Upper lobe of right lung (tissue), 1 donor: ENCODE results near the gene GSDME. TPM values are rescaled to one million over a fixed set of nuclear protein-coding genes. Genes with fewer than 3 reads are reported as not detected.
"Not testable (repeated sequence)": the region's sequence is repeated elsewhere in the genome, so short reads cannot be mapped to it uniquely, and the experiment has no call there.

Source experiments
- ATAC-seq: fragments of 200-7000 bp; cut with Tn5 transposase; one replicate; pipeline ENCODE4 v1.9.1; 2020; ENCODE audit warnings: mild to moderate bottlenecking, moderate library complexity
- DNase-seq: peaks from one replicate; pipeline ENCODE4 v3.0.0-alpha.2; 2020
- H3K27ac ChIP-seq: fragments of 200-600 bp; one replicate; pipeline ENCODE4 v1.8.0; 2022
- H3K27me3 ChIP-seq: fragments of 200-600 bp; one replicate; pipeline ENCODE4 v1.8.0; 2022; ENCODE audit warnings: mild to moderate bottlenecking
- H3K36me3 ChIP-seq: fragments of 200-600 bp; one replicate; pipeline ENCODE4 v1.8.0; 2022
- H3K4me1 ChIP-seq: fragments of 200-600 bp; one replicate; pipeline ENCODE4 v1.8.0; 2022
- H3K4me3 ChIP-seq: fragments of 200-600 bp; one replicate; pipeline ENCODE4 v1.8.0; 2022; ENCODE audit warnings: mild to moderate bottlenecking
- H3K9me3 ChIP-seq: fragments of 200-600 bp; one replicate; pipeline ENCODE4 v1.8.0; 2022
- intact Hi-C: fragments of 100-400 bp; cut with DNase I; formaldehyde crosslinking; loops from one replicate; pipeline ENCODE4 v1.11.0; 2022
- total RNA-seq: library from RNA; stranded (reverse); fragmentation: NEBNext Ultra II Directional; extraction: Animal tissue kit (Norgen Biotek cat#: 25700); gene quantifications from one replicate; pipeline ENCODE4 v1.2.1, GENCODE V29; 2021
- TF ChIP-seq, protein P1 (sequence below): fragments of 200-600 bp; IDR thresholded peaks from one replicate; pipeline ENCODE4 v1.8.0; 2022; ENCODE audit warnings: antibody characterized with exemption
- donor health status: DM: no; HTN: yes; CAD: no; lungs with severe emphysema.

Gene GSDME
- total RNA-seq, 1 donor from 2014 or later: 13.4 TPM

DNA sequence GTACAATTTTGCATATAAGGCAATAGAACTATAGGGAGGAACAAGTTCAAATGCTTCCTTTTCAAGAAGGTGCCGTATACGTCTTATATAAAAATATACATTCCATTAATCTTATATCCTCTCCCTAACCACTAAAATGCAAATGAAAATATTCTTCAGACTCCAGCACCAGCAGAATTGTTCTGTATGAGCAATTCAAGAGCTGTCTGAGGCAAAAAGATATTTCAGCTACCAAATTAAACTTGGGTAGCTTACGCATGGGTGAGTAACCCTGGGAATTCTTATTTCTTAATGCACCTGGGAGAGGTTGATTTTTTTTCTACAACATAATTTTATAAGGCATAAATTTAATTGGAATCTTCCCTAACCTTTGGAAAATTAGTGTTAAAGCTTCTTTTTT, 42.2 kb upstream of the GSDME start:
- Histone ChIP-seq H3K4me1 (no peaks in the 10 kb centered on the region), H3K27me3 (no peaks in the 10 kb centered on the region), H3K4me3 (no peak overlapping the region), H3K9me3 (no peaks in the 10 kb centered on the region), H3K36me3 (peaks cover 11% of the 10 kb centered on the region), H3K27ac (no peak overlapping the region)
- ATAC-seq (no peak), DNase-seq (no peak)
- TF ChIP-seq, protein P1, sequence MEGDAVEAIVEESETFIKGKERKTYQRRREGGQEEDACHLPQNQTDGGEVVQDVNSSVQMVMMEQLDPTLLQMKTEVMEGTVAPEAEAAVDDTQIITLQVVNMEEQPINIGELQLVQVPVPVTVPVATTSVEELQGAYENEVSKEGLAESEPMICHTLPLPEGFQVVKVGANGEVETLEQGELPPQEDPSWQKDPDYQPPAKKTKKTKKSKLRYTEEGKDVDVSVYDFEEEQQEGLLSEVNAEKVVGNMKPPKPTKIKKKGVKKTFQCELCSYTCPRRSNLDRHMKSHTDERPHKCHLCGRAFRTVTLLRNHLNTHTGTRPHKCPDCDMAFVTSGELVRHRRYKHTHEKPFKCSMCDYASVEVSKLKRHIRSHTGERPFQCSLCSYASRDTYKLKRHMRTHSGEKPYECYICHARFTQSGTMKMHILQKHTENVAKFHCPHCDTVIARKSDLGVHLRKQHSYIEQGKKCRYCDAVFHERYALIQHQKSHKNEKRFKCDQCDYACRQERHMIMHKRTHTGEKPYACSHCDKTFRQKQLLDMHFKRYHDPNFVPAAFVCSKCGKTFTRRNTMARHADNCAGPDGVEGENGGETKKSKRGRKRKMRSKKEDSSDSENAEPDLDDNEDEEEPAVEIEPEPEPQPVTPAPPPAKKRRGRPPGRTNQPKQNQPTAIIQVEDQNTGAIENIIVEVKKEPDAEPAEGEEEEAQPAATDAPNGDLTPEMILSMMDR: no peak
- intact Hi-C loops: no loop called here

DNA sequence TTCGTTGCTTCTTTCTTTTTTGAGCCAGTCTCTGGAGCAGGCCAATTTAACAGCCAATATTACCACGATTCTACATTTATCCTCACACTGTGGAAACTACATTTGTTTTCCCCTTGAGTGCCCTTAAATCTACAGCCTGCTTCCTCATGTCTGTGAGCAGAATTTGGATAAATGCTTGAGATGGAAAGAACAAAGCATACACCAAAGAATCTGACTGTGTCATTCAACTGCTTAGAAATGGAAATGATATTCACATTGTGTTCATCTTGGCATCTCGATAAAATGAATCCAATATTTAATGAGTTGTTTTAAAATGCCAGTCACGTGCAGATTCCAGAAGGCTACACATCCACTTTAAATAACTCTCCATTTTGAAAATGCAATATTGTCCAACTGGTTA, 41.0 kb upstream of the GSDME start:
- no peak overlapping the region for H3K27ac ChIP-seq
- no peaks in the 10 kb centered on the region for H3K4me1 ChIP-seq
- no peak overlapping the region for H3K4me3 ChIP-seq
- ATAC-seq: no peak
- intact Hi-C loops: no loop called here
- DNase-seq: no peak
- H3K9me3 ChIP-seq: no peaks in the 10 kb centered on the region
- H3K27me3 ChIP-seq: no peaks in the 10 kb centered on the region
- TF ChIP-seq, protein P1: no peak
- H3K36me3 ChIP-seq: no peaks in the 10 kb centered on the region

- no peaks in the 10 kb centered on the region for H3K9me3 ChIP-seq
- intact Hi-C loops: no loop called here
- H3K4me1 ChIP-seq: no peaks in the 10 kb centered on the region
- no peak for DNase-seq
- no peaks in the 10 kb centered on the region for H3K36me3 ChIP-seq
- TF ChIP-seq, protein P1: no peak
- ATAC-seq: no peak
- no peaks in the 10 kb centered on the region for H3K27me3 ChIP-seq
- H3K4me3 ChIP-seq: no peak overlapping the region
- H3K27ac ChIP-seq: no peak overlapping the region
These were observed 40.0 kb upstream of the GSDME start for GRCh38 chr7:24797270-24797669.

DNA sequence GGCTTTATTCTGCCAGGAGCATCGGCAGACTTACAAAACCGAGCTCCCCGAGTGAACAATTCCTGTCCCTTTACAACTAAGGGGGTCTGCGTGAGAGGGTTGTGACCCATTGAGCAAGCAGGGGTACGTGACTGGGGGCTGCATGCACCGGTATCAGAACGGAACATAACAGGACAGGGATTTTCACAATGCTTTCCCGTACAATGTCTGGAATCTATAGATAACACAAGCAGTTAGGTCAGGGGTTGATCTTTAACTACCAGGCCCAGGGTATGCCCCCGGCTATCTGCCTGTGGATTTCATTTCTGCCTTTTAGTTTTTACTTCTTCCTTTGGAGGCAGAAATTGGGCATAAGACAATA, 38.1 kb upstream of the GSDME start:
- DNase-seq (no peak), ATAC-seq (no peak)
- Histone ChIP-seq H3K27ac (no peak overlapping the region), H3K4me1 (no peaks in the 10 kb centered on the region), H3K27me3 (no peaks in the 10 kb centered on the region), H3K4me3 (no peak overlapping the region), H3K9me3 (no peaks in the 10 kb centered on the region), H3K36me3 (no peaks in the 10 kb centered on the region)
- intact Hi-C loops: no loop called here
- TF ChIP-seq, protein P1: no peak

DNA sequence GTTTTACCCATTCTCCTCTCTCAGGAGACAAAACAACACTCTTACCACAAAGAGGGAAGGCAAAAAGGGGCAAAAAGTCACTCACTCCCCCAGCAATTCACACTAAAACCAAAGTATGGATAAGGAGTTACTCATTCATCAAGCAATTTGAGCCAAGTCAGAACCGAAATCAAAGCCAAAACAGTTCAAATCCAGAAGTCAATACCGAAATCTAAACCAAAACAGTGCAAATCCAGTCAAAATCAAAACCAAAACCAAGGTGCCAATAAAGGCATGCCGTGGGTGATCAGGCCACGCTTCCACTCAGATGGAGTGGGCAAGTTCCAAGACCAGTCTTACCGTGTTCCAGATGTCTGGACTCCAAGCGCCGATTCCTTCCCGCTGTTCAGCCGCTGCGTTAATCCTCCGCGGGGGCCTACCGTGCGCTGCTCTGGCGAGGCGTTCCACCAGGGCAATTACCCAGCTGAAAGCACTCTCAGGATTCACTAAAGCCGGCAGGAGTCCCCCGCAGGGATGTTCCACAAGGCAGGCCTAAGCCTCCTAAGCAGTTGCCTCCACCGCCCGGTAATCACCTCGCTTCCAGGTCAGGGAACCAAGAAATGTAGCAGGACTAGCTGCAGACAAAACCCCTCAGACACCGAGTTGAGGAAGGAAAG, 37.6 kb upstream of the GSDME start:
- H3K9me3 ChIP-seq, H3K4me1 ChIP-seq, ATAC-seq, H3K4me3 ChIP-seq, intact Hi-C loops, H3K27me3 ChIP-seq, H3K27ac ChIP-seq, H3K36me3 ChIP-seq, DNase-seq: not testable (repeated sequence)

GRCh38 chr7:24793982-24794648, 36.9 kb upstream of the GSDME start:
- Histone ChIP-seq H3K27me3 (no peaks in the 10 kb centered on the region), H3K9me3 (no peaks in the 10 kb centered on the region), H3K36me3 (no peaks in the 10 kb centered on the region), H3K4me1 (no peaks in the 10 kb centered on the region), H3K4me3 (no peak overlapping the region), H3K27ac (no peak overlapping the region)
- TF ChIP-seq, protein P1: no peak
- intact Hi-C loops: no loop called here
- DNase-seq: no peak
- no peak for ATAC-seq
